Ascending aorta (tissue), 2 donors: Measurements from ENCODE around the gene C1orf21. TPM values are rescaled to one million over a fixed set of nuclear protein-coding genes. Genes with fewer than 3 reads are reported as not detected.

Experiments
- DNase-seq, 2 donors: peaks; one replicate each; pipeline ENCODE4 v3.0.0-alpha.2; 2019; ENCODE audit warnings: low spot score in 2 of 2
- H3K27ac ChIP-seq, 2 donors: fragments of 200-600 bp; sonication (generic); one replicate each; pipeline ENCODE4 v1.5.1; 2016 to 2017; ENCODE audit warnings: mild to moderate bottlenecking in 1 of 2
- H3K27me3 ChIP-seq: fragments of 200-600 bp; sonication (generic); one replicate; pipeline ENCODE4 v1.5.1; 2017
- H3K36me3 ChIP-seq, 2 donors: fragments of 200-600 bp; sonication (generic); one replicate each; pipeline ENCODE4 v1.5.1; 2016
- H3K4me1 ChIP-seq, 2 donors: fragments of 200-600 bp; sonication (generic); one replicate each; pipeline ENCODE4 v1.5.1; 2016 to 2017; ENCODE audit warnings: mild to moderate bottlenecking in 1 of 2
- H3K4me3 ChIP-seq, 2 donors: fragments of 200-600 bp; sonication (generic); one replicate each; pipeline ENCODE4 v1.5.1; 2016 to 2017; ENCODE audit warnings: mild to moderate bottlenecking in 1 of 2
- H3K9me3 ChIP-seq, 2 donors: fragments of 200-600 bp; sonication (generic); one replicate each; pipeline ENCODE4 v1.5.1; 2016
- CTCF ChIP-seq, 3 experiments: fragments of 200-600 bp in 2 of 3; fragments of 450-650 bp in 1 of 3; sonication (generic) in 2 of 3; IDR thresholded peaks; one replicate each; pipeline ENCODE4 v1.5.1; 2016 to 2019; ENCODE audit warnings: antibody characterized with exemption in 3 of 3, mild to moderate bottlenecking in 1 of 3, moderate library complexity in 1 of 3
- intact Hi-C: fragments of 100-400 bp; cut with DNase I; formaldehyde crosslinking; loops from one replicate; pipeline ENCODE4 v1.15.1; 2023
- total RNA-seq: library from RNA; depleted of rRNA; stranded (reverse); fragments of >200 nt; gene quantifications from one replicate; pipeline ENCODE4 v1.1.0, GENCODE V29; 2016

The C1orf21 gene
- total RNA-seq, 1 donor from 2014 or later: 21.8 TPM

- no peaks in the 10 kb centered on the region for H3K27me3 ChIP-seq
- no peaks in the 10 kb centered on the region for H3K4me1 ChIP-seq
- DNase-seq: no peak
- no peak for TF ChIP-seq CTCF (IDR thresholded peaks at IDR 0.05)
- no peak overlapping the region for H3K27ac ChIP-seq
- intact Hi-C loops: no loop called here
- no peak overlapping the region for H3K4me3 ChIP-seq
- H3K9me3 ChIP-seq: no peaks in the 10 kb centered on the region
- H3K36me3 ChIP-seq: no peaks in the 10 kb centered on the region
Measured at GRCh38 chr1:184354719-184355118, 32.1 kb upstream of the C1orf21 start.

- no peak for DNase-seq
- H3K27me3 ChIP-seq: no peaks in the 10 kb centered on the region
- no peak overlapping the region for H3K4me3 ChIP-seq
- no peak overlapping the region for H3K27ac ChIP-seq
- no peak for TF ChIP-seq CTCF (IDR thresholded peaks at IDR 0.05)
- no peaks in the 10 kb centered on the region for H3K9me3 ChIP-seq
- intact Hi-C loops: no loop called here
- no peaks in the 10 kb centered on the region for H3K4me1 ChIP-seq
- no peaks in the 10 kb centered on the region for H3K36me3 ChIP-seq
Measured at GRCh38 chr1:184356891-184357290, 29.9 kb upstream of the C1orf21 start.

- Histone ChIP-seq H3K4me3 (no peak overlapping the region), H3K27ac (no peak overlapping the region), H3K4me1 (no peaks in the 10 kb centered on the region), H3K36me3 (no peaks in the 10 kb centered on the region), H3K27me3 (no peaks in the 10 kb centered on the region), H3K9me3 (no peaks in the 10 kb centered on the region)
- intact Hi-C loops: no loop called here
- TF ChIP-seq CTCF (IDR thresholded peaks at IDR 0.05): no peak
- DNase-seq: no peak
Measured at GRCh38 chr1:184358256-184358655, 28.6 kb upstream of the C1orf21 start.

- intact Hi-C loops: no loop called here
- no peaks in the 10 kb centered on the region for H3K9me3 ChIP-seq
- no peak overlapping the region for H3K27ac ChIP-seq
- no peak for TF ChIP-seq CTCF (IDR thresholded peaks at IDR 0.05)
- no peak overlapping the region for H3K4me3 ChIP-seq
- H3K36me3 ChIP-seq: no peaks in the 10 kb centered on the region
- no peaks in the 10 kb centered on the region for H3K4me1 ChIP-seq
- no peaks in the 10 kb centered on the region for H3K27me3 ChIP-seq
- DNase-seq: no peak
Measured at GRCh38 chr1:184359909-184360308, 26.9 kb upstream of the C1orf21 start.

GRCh38 chr1:184362876-184363275, 24.0 kb upstream of the C1orf21 start:
- no peak for TF ChIP-seq CTCF (IDR thresholded peaks at IDR 0.05)
- intact Hi-C loops: no loop called here
- H3K4me1 ChIP-seq: no peaks in the 10 kb centered on the region
- no peak overlapping the region for H3K27ac ChIP-seq
- H3K4me3 ChIP-seq: no peak overlapping the region
- H3K36me3 ChIP-seq: no peaks in the 10 kb centered on the region
- no peaks in the 10 kb centered on the region for H3K9me3 ChIP-seq
- DNase-seq: no peak
- no peaks in the 10 kb centered on the region for H3K27me3 ChIP-seq

- Histone ChIP-seq H3K27ac (no peak overlapping the region), H3K36me3 (no peaks in the 10 kb centered on the region), H3K27me3 (no peaks in the 10 kb centered on the region), H3K4me1 (no peaks in the 10 kb centered on the region), H3K4me3 (no peak overlapping the region), H3K9me3 (no peaks in the 10 kb centered on the region)
- intact Hi-C loops: no loop called here
- no peak for TF ChIP-seq CTCF (IDR thresholded peaks at IDR 0.05)
- no peak for DNase-seq
Measured at GRCh38 chr1:184365699-184366098, 21.1 kb upstream of the C1orf21 start.
